Peyer's patch (tissue), 4 donors: Measurements from ENCODE around the gene PAPOLG.

Experiments used
- POLR2A ChIP-seq, 2 donors: fragments of 450-650 bp; IDR thresholded peaks; one replicate each; pipeline ENCODE4 v1.5.1; 2017; ENCODE audit warnings: antibody characterized with exemption in 2 of 2, mild to moderate bottlenecking in 2 of 2, moderate library complexity in 2 of 2
- TF ChIP-seq, protein P1 (sequence below), 6 experiments: fragments of 450-650 bp in 4 of 6; fragments of 200-600 bp in 2 of 6; sonication (generic) in 1 of 6; IDR thresholded peaks; one replicate each; pipeline ENCODE4 v1.5.1; 2017 to 2019; ENCODE audit warnings: antibody characterized with exemption in 6 of 6, mild to moderate bottlenecking in 3 of 6, moderate library complexity in 1 of 6

DNA sequence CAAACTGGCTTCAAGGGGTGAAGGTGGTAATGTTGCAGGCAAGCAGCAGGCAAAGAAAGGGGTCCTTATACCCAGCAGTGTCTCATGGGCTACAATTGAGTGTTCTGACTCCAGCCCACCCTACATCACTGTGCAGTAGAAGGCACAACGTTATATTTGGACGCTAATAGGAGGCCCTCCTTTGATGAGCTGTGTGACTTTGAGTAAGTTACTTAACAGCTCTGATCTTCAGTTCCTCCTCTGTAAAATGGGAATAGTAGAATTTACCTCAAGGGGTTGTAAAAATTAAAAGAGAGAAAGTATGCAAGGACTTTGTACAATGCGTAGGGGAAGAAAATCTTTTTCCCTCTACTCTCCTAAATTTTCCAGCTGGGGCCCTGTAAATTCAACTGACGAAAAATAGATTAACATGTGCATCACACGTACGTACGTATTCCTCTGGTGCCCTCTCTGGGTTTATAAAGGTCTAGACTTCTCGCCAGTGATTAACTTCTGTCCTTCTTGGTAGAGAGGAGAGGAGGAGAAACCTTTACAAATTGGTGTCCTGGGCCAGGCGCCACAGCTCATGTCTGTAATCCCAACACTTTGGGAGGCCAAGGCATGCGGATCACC, 67.7 kb downstream of the PAPOLG start:
- TF ChIP-seq, protein P1, sequence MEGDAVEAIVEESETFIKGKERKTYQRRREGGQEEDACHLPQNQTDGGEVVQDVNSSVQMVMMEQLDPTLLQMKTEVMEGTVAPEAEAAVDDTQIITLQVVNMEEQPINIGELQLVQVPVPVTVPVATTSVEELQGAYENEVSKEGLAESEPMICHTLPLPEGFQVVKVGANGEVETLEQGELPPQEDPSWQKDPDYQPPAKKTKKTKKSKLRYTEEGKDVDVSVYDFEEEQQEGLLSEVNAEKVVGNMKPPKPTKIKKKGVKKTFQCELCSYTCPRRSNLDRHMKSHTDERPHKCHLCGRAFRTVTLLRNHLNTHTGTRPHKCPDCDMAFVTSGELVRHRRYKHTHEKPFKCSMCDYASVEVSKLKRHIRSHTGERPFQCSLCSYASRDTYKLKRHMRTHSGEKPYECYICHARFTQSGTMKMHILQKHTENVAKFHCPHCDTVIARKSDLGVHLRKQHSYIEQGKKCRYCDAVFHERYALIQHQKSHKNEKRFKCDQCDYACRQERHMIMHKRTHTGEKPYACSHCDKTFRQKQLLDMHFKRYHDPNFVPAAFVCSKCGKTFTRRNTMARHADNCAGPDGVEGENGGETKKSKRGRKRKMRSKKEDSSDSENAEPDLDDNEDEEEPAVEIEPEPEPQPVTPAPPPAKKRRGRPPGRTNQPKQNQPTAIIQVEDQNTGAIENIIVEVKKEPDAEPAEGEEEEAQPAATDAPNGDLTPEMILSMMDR (IDR thresholded peaks at IDR 0.05) = no peak
- no peak for TF ChIP-seq POLR2A (IDR thresholded peaks at IDR 0.05)
